HepG2 (cell line): Measurements from ENCODE around the gene CDC34. TPM values are rescaled to one million over a fixed set of nuclear protein-coding genes. Genes with fewer than 3 reads are reported as not detected.

Source experiments
- AHR ChIP-seq: IDR thresholded peaks from 2 replicates; pipeline ENCODE4 v1.6.1; 2018; ENCODE audit warnings: missing genetic modification reagents, missing compliant biosample characterization
- ARNT2 ChIP-seq: sonication (generic); formaldehyde crosslinking; IDR thresholded peaks from 2 replicates; pipeline ENCODE4 v1.8.0; 2022; ENCODE audit warnings: mild to moderate bottlenecking, low read depth, missing genetic modification reagents, moderate library complexity
- ATAD3A ChIP-seq: sonication (generic); formaldehyde crosslinking; IDR thresholded peaks from 2 replicates; pipeline ENCODE4 v1.4.0; 2020; ENCODE audit warnings: missing genetic modification reagents
- ATRX ChIP-seq: sonication (generic); formaldehyde crosslinking; IDR thresholded peaks from 2 replicates; pipeline ENCODE4 v1.4.0; 2020; ENCODE audit warnings: missing genetic modification reagents, borderline replicate concordance
- FLYWCH1 ChIP-seq: sonication (generic); formaldehyde crosslinking; IDR thresholded peaks from 2 replicates; pipeline ENCODE4 v1.8.1; 2023; ENCODE audit warnings: mild to moderate bottlenecking, missing genetic modification reagents
- HDAC6 ChIP-seq: fragments of 200-600 bp; sonication (generic); IDR thresholded peaks from 2 replicates; pipeline ENCODE4 v1.7.0; 2017; ENCODE audit warnings: mild to moderate bottlenecking, antibody characterized with exemption, low read length, low read depth
- NFE2L1 ChIP-seq: sonication (generic); formaldehyde crosslinking; IDR thresholded peaks from 2 replicates; pipeline ENCODE4 v1.4.0; 2020; ENCODE audit warnings: missing genetic modification reagents, mild to moderate bottlenecking, borderline replicate concordance
- NKX3-1 ChIP-seq: sonication (generic); formaldehyde crosslinking; IDR thresholded peaks from 2 replicates; pipeline ENCODE4 v1.5.0; 2020; ENCODE audit warnings: missing genetic modification reagents
- NR2C2 ChIP-seq: sonication (generic); formaldehyde crosslinking; IDR thresholded peaks from 2 replicates; pipeline ENCODE4 v1.4.0; 2020; ENCODE audit warnings: missing genetic modification reagents, mild to moderate bottlenecking, moderate library complexity, borderline replicate concordance
- PLRG1 ChIP-seq: fragments of 450-650 bp; conservative IDR thresholded peaks from 2 replicates; pipeline ENCODE4 v1.6.1; 2016
- POLR2AphosphoS2 ChIP-seq: IDR thresholded peaks from 2 replicates; pipeline ENCODE4 v1.6.1; 2011; ENCODE audit warnings: low read depth, low read length, improper control_type of control experiment
- REPIN1 ChIP-seq: sonication (generic); formaldehyde crosslinking; IDR thresholded peaks from 2 replicates; pipeline ENCODE4 v1.8.0; 2022; ENCODE audit warnings: missing genetic modification reagents, low read depth, mild to moderate bottlenecking, borderline replicate concordance
- SKI ChIP-seq: fragments of 450-650 bp; IDR thresholded peaks from one replicate; pipeline ENCODE4 v1.6.1; 2018; ENCODE audit warnings: mild to moderate bottlenecking; ENCODE audit not compliant: partially characterized antibody
- TEF ChIP-seq: sonication (generic); formaldehyde crosslinking; IDR thresholded peaks from 2 replicates; pipeline ENCODE4 v1.5.0; 2020; ENCODE audit warnings: missing genetic modification reagents
- TFE3 ChIP-seq: IDR thresholded peaks from 2 replicates; pipeline ENCODE4 v1.6.1; 2016
- THAP11 ChIP-seq: IDR thresholded peaks from 2 replicates; pipeline ENCODE4 v1.6.1; 2016; ENCODE audit warnings: missing biosample characterization, missing genetic modification reagents
- XBP1 ChIP-seq: sonication (generic); formaldehyde crosslinking; IDR thresholded peaks from 2 replicates; pipeline ENCODE4 v1.5.0; 2020; ENCODE audit warnings: missing genetic modification reagents
- ZKSCAN5 ChIP-seq: sonication (generic); formaldehyde crosslinking; IDR thresholded peaks from 2 replicates; pipeline ENCODE4 v1.5.1; 2020; ENCODE audit warnings: mild to moderate bottlenecking, missing genetic modification reagents
- ZNF160 ChIP-seq: sonication (generic); formaldehyde crosslinking; IDR thresholded peaks from 2 replicates; pipeline ENCODE4 v1.8.0; 2022; ENCODE audit warnings: mild to moderate bottlenecking, inconsistent platforms, missing genetic modification reagents
- ZNF3 ChIP-seq: IDR thresholded peaks from 2 replicates; pipeline ENCODE4 v1.7.0; 2017; ENCODE audit warnings: inconsistent platforms
- ZNF317 ChIP-seq: sonication (generic); formaldehyde crosslinking; IDR thresholded peaks from 2 replicates; pipeline ENCODE4 v1.5.0; 2020; ENCODE audit warnings: mild to moderate bottlenecking, missing genetic modification reagents
- ZNF329 ChIP-seq: sonication (generic); formaldehyde crosslinking; IDR thresholded peaks from 2 replicates; pipeline ENCODE4 v1.9.0; 2021; ENCODE audit warnings: low read depth, mild to moderate bottlenecking, missing genetic modification reagents
- ZNF616 ChIP-seq: sonication (generic); formaldehyde crosslinking; IDR thresholded peaks from 2 replicates; pipeline ENCODE4 v1.5.0; 2020; ENCODE audit warnings: low read depth, mild to moderate bottlenecking, missing genetic modification reagents
- ZNF629 ChIP-seq: sonication (generic); formaldehyde crosslinking; conservative IDR thresholded peaks from 2 replicates; pipeline ENCODE4 v1.5.0; 2020; ENCODE audit warnings: missing genetic modification reagents
- ZNF816 ChIP-seq: sonication (generic); formaldehyde crosslinking; IDR thresholded peaks from 2 replicates; pipeline ENCODE4 v1.8.0; 2022; ENCODE audit warnings: missing genetic modification reagents, mild to moderate bottlenecking, borderline replicate concordance
- ZSCAN20 ChIP-seq: sonication (generic); formaldehyde crosslinking; IDR thresholded peaks from 2 replicates; pipeline ENCODE4 v1.4.0; 2020; ENCODE audit warnings: missing genetic modification reagents, mild to moderate bottlenecking, borderline replicate concordance
- ZSCAN29 ChIP-seq: sonication (generic); formaldehyde crosslinking; conservative IDR thresholded peaks from 2 replicates; pipeline ENCODE4 v1.4.0; 2020; ENCODE audit warnings: mild to moderate bottlenecking, missing genetic modification reagents
- ZXDC ChIP-seq: sonication (generic); formaldehyde crosslinking; IDR thresholded peaks from 2 replicates; pipeline ENCODE4 v1.5.0; 2020; ENCODE audit warnings: mild to moderate bottlenecking, missing genetic modification reagents
- polyA plus RNA-seq, 8 experiments: library from polyadenylated mRNA; depleted of rRNA in 3 of 8; stranded (reverse) in 7 of 8; unstranded in 1 of 8; fragments of >200 nt; fragmentation: Illumina TruSeq in 4 of 8; extraction: Trizol in 4 of 8; gene quantifications; 2 replicates each; pipeline versions ENCODE4 v1.2.1 to v1.2.3, GENCODE V29; 2011 to 2016; ENCODE audit warnings: low read depth in 4 of 8, missing spikeins in 1 of 8, mixed read lengths in 1 of 8; ENCODE audit not compliant: insufficient read depth in 1 of 8
- total RNA-seq, 5 experiments: library from RNA; depleted of rRNA; stranded (reverse); fragments of >200 nt; fragmentation: Illumina TruSeq; extraction: Trizol; gene quantifications; 2 replicates each; pipeline ENCODE4 v1.2.3, GENCODE V29; 2016; ENCODE audit warnings: low read depth in 1 of 5

CDC34 gene
- total and polyA plus RNA-seq, 2 of the 13 experiments (the other 11 are each of a cell fraction or from before 2014, with no cell fraction given): 138 to 150 TPM

GRCh38 chr19:591099-591958 is 59.8 kb downstream of the CDC34 start (continued):
- peak; percentile 94 for TF ChIP-seq NKX3-1
- TF ChIP-seq AHR (CRISPR knock-in tag): 0 out of 2 replicates have a peak, but pooled peaks have one; percentile 61
- no peak for TF ChIP-seq FLYWCH1 (CRISPR knock-in tag)
- TF ChIP-seq TEF (CRISPR knock-in tag): peak; percentile 79; the same call in 1 of the 2 replicates
- TF ChIP-seq ZXDC (CRISPR knock-in tag): no peak
- no peak for TF ChIP-seq SKI
- peak; percentile 94; the same call in 1 of the 2 replicates for TF ChIP-seq ZSCAN20 (CRISPR knock-in tag)
- TF ChIP-seq ZSCAN29 (CRISPR knock-in tag): no peak
- no peak for TF ChIP-seq PLRG1
- TF ChIP-seq ZNF3 (CRISPR knock-in tag): no peak
- TF ChIP-seq ATAD3A (CRISPR knock-in tag): no peak
- no peak for TF ChIP-seq ZNF616 (CRISPR knock-in tag)
- 0 out of 2 replicates have a peak, but pooled peaks have one; percentile 55 for TF ChIP-seq ZNF329 (CRISPR knock-in tag)
- no peak for TF ChIP-seq ZNF816
- TF ChIP-seq HDAC6: no peak
- no peak for TF ChIP-seq POLR2AphosphoS2
- TF ChIP-seq NR2C2: no peak
- TF ChIP-seq ATRX: no peak
- no peak for TF ChIP-seq ZKSCAN5 (CRISPR knock-in tag)
- no peak for TF ChIP-seq ZNF629 (CRISPR knock-in tag)
- TF ChIP-seq THAP11: peak; percentile 39; the same call in 1 of the 2 replicates
- no peak for TF ChIP-seq XBP1 (CRISPR knock-in tag)
- TF ChIP-seq REPIN1 (CRISPR knock-in tag): no peak
- peak; percentile 87 for TF ChIP-seq ZNF317
- peak; percentile 86 for TF ChIP-seq ARNT2
- TF ChIP-seq ZNF160: peak; percentile 58; the same call in 1 of the 2 replicates
- peak; percentile 82 for TF ChIP-seq TFE3 (CRISPR knock-in tag)
- no peak for TF ChIP-seq NFE2L1 (CRISPR knock-in tag)
